ENCODE results near the gene TAS1R2.
A peak's percentile ranks its signal among the peaks of the same experiment; 100 is the strongest.

The TAS1R2 gene

DNA sequence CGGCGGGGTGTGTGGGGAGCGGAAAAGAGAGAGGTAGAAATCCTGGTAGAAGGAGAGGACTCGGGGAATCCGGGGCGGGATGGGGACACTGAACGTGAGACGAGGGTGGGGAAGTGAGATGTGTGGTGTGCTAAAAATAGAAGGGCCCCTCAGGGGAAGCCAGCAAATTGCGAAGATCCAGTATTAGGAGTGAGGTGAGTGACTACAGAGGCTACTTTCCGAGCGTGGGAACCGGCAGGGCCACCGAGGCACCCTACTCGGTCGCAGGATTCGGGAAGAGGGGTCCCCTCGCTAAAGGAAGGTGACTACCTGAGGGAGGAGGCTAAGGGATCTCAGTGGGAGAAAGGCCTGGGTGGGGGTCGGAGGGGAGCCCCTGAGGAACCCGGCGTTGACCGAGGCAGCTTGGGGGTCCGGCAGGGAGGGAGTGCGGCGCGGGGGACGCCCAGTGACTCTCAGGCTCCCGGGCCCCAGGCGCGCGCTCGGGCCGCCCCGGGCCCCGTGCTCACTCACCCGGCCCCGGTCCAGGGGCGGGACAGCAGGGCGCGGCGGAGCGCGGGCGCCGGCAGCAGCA, 42.6 kb upstream of the TAS1R2 start:
- H3K27ac ChIP-seq, result peak overlapping the region; percentile 89
- no peak for TF ChIP-seq CTCF (conservative IDR thresholded peaks at IDR 0.05; ENCODE audit: low read depth)
- DNase-seq (ENCODE audit: low spot score), result peak; percentile 36
- CTCF ChIA-PET, result interaction anchor here (0.7 to 2.0 kb wide), 3 partner anchors 11 to 131 kb away, joined by 3 to 9 read pairs (median 4); no protein-coding TSS in a partner anchor
- POLR2A ChIA-PET (ENCODE audit: low non-redundant PET), result interaction anchor here (0.5 to 1.6 kb wide), 4 partner anchors 16 to 195 kb away, joined by 3 to 8 read pairs (median 4); no protein-coding TSS in a partner anchor

DNA sequence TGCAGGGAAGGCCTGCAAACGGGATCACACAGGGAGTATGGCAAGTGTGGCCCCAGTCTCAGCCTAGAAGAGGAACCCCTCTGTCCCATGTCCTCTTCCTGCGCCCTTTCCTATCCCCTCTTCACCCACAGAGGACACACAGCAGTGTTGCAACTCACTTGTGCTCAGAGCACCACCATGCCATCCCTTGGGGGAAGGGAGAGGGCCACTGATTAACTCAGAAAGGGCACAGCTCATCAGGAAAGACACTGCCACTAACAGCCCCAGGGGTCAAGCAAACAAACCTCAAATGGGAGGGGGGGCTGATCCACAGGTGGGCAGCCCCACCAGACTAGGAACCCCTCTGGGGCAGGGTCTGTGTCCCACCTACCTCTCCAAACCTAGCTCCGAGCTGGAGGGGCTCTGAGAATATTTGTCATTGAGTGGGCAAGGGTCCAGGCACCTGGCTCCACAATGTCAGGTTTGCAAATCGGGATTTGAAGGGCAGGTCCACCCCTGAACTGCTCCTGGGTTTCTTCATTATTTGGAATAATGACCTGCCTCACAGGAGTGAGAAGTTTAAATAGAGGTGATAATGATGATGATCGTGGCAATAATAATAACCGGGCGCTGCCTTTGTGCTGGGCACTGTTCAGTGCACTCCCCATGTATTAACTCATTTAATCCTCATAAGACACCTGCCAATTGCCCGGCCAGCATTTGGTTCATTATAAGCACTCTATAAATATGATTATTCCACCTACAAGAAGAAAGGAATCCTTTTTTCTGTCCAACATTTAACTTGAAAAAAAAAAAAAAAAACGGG, 41.9 kb upstream of the TAS1R2 start:
- H3K27ac ChIP-seq, result peak overlapping the region; percentile 89
- POLR2A ChIA-PET (ENCODE audit: low non-redundant PET), result interaction anchor here (1.6 kb wide), 1 partner anchor 23 kb away, joined by 3 read pairs; no protein-coding TSS in a partner anchor
- no peak for TF ChIP-seq CTCF (conservative IDR thresholded peaks at IDR 0.05; ENCODE audit: low read depth)
- CTCF ChIA-PET, result interaction anchor here (1.0 kb wide), 1 partner anchor 17 kb away, joined by 4 read pairs; no protein-coding TSS in a partner anchor
- no peak for DNase-seq (ENCODE audit: low spot score)

DNA sequence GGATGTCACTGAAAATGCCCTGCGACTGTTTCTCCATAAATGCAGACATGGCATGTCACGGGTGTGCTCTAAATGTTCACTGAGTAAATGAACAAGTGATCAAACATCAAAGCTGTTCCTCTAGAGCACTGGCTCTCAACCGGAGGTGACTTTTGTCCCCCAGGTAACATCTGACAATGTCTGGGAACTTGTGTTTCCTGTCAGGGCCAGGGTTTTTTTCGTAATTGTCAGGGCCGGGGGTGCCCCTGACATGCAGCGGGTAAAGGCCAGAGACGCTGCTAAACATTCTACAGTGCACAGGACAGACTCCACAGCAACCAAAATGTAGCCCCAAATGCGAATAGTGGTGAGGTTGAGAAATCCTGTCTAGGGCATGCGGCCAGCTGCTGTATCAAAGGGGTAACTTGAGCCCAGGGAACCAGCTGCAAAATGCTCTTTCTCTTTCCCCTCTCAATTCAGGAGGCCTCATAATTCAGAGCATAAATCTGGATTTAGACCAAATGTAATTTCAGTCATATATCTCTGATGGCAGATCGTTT, 40.9 kb upstream of the TAS1R2 start:
- DNase-seq (ENCODE audit: low spot score), result no peak
- peak overlapping the region; percentile 89 for H3K27ac ChIP-seq
- TF ChIP-seq CTCF (conservative IDR thresholded peaks at IDR 0.05; ENCODE audit: low read depth), result no peak
- CTCF ChIA-PET, result interaction anchor here (0.6 to 1.0 kb wide), 4 partner anchors 15 to 204 kb away, joined by 3 to 4 read pairs (median 3); no protein-coding TSS in a partner anchor
- POLR2A ChIA-PET (ENCODE audit: low non-redundant PET), result no interaction called here

DNA sequence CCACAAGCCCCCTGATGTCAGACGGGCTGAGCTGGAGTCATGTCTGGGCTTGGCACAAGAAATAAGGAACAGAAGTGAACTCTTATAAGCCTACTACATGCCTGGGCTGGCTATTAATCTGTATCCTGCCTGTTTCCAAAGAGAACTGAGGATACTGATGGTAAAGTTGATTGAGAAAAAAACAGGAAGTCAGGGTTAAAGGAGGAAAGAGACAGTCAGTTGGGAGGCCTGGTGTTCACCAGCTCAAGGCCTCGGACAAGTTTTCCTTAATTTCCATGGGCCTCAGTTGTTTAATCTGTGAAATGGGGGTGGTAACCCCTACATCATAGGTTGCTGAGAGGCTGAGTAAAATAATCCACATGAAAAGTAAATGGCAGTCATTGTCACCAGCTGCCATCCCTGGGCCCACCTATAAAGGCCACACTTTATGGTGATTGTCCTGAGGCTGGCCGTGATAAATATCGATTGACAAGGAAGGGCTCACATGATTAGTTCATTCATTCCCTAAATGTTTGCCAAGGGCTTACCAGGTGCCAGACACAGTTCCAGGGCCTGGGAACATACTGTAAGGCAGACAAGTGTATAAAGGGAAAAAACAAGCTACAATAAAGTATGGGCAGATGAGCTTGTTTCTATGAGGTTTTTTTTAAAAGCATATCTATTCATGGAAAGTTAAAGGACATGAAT, 40.0 kb upstream of the TAS1R2 start:
- ChIA-PET POLR2A (ENCODE audit: low non-redundant PET) (no interaction called here), CTCF (interaction anchor here (0.6 to 1.3 kb wide), 3 partner anchors 46 to 197 kb away, joined by 3 to 4 read pairs (median 3); no protein-coding TSS in a partner anchor)
- H3K27ac ChIP-seq, result peak overlapping the region; percentile 84
- no peak for TF ChIP-seq CTCF (conservative IDR thresholded peaks at IDR 0.05; ENCODE audit: low read depth)
- no peak for DNase-seq (ENCODE audit: low spot score)

GRCh38 chr1:18898567-18898966, 39.1 kb upstream of the TAS1R2 start:
- POLR2A ChIA-PET (ENCODE audit: low non-redundant PET), result no interaction called here
- DNase-seq (ENCODE audit: low spot score), result no peak
- CTCF ChIA-PET, result interaction anchor here (1.3 kb wide), 1 partner anchor 47 kb away, joined by 3 read pairs; no protein-coding TSS in a partner anchor

More at GRCh38 chr1:18898567-18898966, 39.1 kb upstream of the TAS1R2 start:
- H3K27ac ChIP-seq, result peak overlapping the region; percentile 84
- no peak for TF ChIP-seq CTCF (conservative IDR thresholded peaks at IDR 0.05; ENCODE audit: low read depth)

Measured in RWPE1 (cell line).